IMR-90 (cell line): ENCODE data around the gene HSPA6. TPM values are rescaled to one million over a fixed set of nuclear protein-coding genes. Genes with fewer than 3 reads are reported as not detected.
A peak's percentile ranks its signal among the peaks of the same experiment; 100 is the strongest.
"Not testable (repeated sequence)": the region's sequence is repeated elsewhere in the genome, so short reads cannot be mapped to it uniquely, and the experiment has no call there.

Experiments used
- ATAC-seq: fragments of 200-7000 bp; cut with Tn5 transposase; 2 replicates; pipeline ENCODE4 v1.9.1; 2020; ENCODE audit warnings: low read depth, mild to moderate bottlenecking, moderate library complexity
- BruUV-seq: library from RNA; stranded (reverse); fragments of 400-500 nt; replicated peaks from 2 replicates; lab custom pipeline; 2021; lab: Mats Ljungman, UMichigan
- CTCF ChIA-PET: fragments of 300-600 bp; formaldehyde crosslinking; extraction: SDS; loops from one replicate; lab custom pipeline; 2021; ENCODE audit warnings: antibody characterized with exemption; lab: Yijun Ruan, JAX
- POLR2A ChIA-PET: fragments of 300-600 bp; sonication (Branson Sonifier 250); formaldehyde crosslinking; loops from one replicate; lab custom pipeline; 2022; ENCODE audit warnings: antibody characterized with exemption; ENCODE audit not compliant: unreplicated experiment; lab: Charles Lee
- DNase-seq: peaks from one replicate; pipeline ENCODE4 v3.0.0; 2013
- H2AFZ ChIP-seq: replicated peaks from 2 replicates; pipeline ENCODE3; 2013; ENCODE audit warnings: low read length, mild to moderate bottlenecking; ENCODE audit not compliant: poor library complexity
- H2AK5ac ChIP-seq: 2 replicates; pipeline ENCODE4 v1.6.1; 2013; ENCODE audit warnings: low read depth, low read length, inconsistent platforms
- H2AK9ac ChIP-seq: replicated peaks from 2 replicates; pipeline ENCODE3; 2013; ENCODE audit warnings: mild to moderate bottlenecking, low read depth, low read length, moderate library complexity; ENCODE audit not compliant: poor library complexity
- H2BK120ac ChIP-seq: 2 replicates; pipeline ENCODE4 v1.6.1; 2013; ENCODE audit warnings: low read depth, low read length, inconsistent platforms
- H2BK15ac ChIP-seq: 3 replicates; pipeline ENCODE4 v1.6.1; 2013; ENCODE audit warnings: low read depth, low read length, inconsistent platforms
- H2BK20ac ChIP-seq: 2 replicates; pipeline ENCODE4 v1.6.1; 2013; ENCODE audit warnings: low read depth, mild to moderate bottlenecking, inconsistent platforms, low read length, moderate library complexity
- H2BK5ac ChIP-seq: 2 replicates; pipeline ENCODE4 v1.6.1; 2013; ENCODE audit warnings: mild to moderate bottlenecking, low read depth, low read length, inconsistent platforms; ENCODE audit not compliant: poor library complexity, severe bottlenecking
- H3K14ac ChIP-seq: replicated peaks from 2 replicates; pipeline ENCODE4 v1.6.1; 2013; ENCODE audit warnings: low read depth, low read length, inconsistent platforms
- H3K18ac ChIP-seq: 2 replicates; pipeline ENCODE4 v1.6.1; 2013; ENCODE audit warnings: low read depth, low read length, control low read depth
- H3K23ac ChIP-seq: 2 replicates; pipeline ENCODE4 v1.6.1; 2013; ENCODE audit warnings: low read depth, low read length, inconsistent platforms
- H3K27ac ChIP-seq: 2 replicates; pipeline ENCODE4 v1.5.1; 2013; ENCODE audit warnings: mild to moderate bottlenecking, control low read depth, low read length; ENCODE audit not compliant: insufficient read depth
- H3K27me3 ChIP-seq: 2 replicates; pipeline ENCODE4 v1.6.1; 2013; ENCODE audit warnings: low read length; ENCODE audit not compliant: control insufficient read depth, insufficient read depth
- H3K36me3 ChIP-seq: 2 replicates; pipeline ENCODE4 v1.6.1; 2013; ENCODE audit warnings: low read length, mixed read lengths; ENCODE audit not compliant: control insufficient read depth, insufficient read depth
- H3K4ac ChIP-seq: 2 replicates; pipeline ENCODE4 v1.6.1; 2013; ENCODE audit warnings: low read depth, low read length, inconsistent platforms
- H3K4me1 ChIP-seq: 2 replicates; pipeline ENCODE4 v1.6.1; 2013; ENCODE audit warnings: low read length, mixed read lengths; ENCODE audit not compliant: control insufficient read depth, insufficient read depth
- H3K4me2 ChIP-seq: 2 replicates; pipeline ENCODE4 v1.6.1; 2013; ENCODE audit warnings: low read depth, mild to moderate bottlenecking, control low read depth, low read length, moderate library complexity
- H3K4me3 ChIP-seq: 2 replicates; pipeline ENCODE4 v1.5.1; 2013; ENCODE audit warnings: low read depth, mild to moderate bottlenecking, control low read depth, low read length, moderate library complexity; ENCODE audit not compliant: insufficient read depth
- H3K56ac ChIP-seq: 2 replicates; pipeline ENCODE4 v1.6.1; 2013; ENCODE audit warnings: low read length, inconsistent platforms; ENCODE audit not compliant: insufficient read depth; ENCODE audit errors: extremely low read depth
- H3K79me1 ChIP-seq, 2 experiments: 2 replicates each; pipeline ENCODE4 v1.6.1; 2013; ENCODE audit warnings: low read length in 2 of 2, inconsistent platforms in 1 of 2, low read depth in 1 of 2
- H3K9ac ChIP-seq: 2 replicates; pipeline ENCODE4 v1.6.1; 2013; ENCODE audit warnings: low read depth, low read length, control low read depth
- H3K9me1 ChIP-seq: 2 replicates; pipeline ENCODE4 v1.6.1; 2013; ENCODE audit warnings: low read length, inconsistent platforms; ENCODE audit not compliant: insufficient read depth
- H3K9me3 ChIP-seq: 2 replicates; pipeline ENCODE4 v1.6.1; 2013; ENCODE audit warnings: low read length; ENCODE audit not compliant: control insufficient read depth, insufficient read depth
- H4K20me1 ChIP-seq: 2 replicates; pipeline ENCODE4 v1.6.1; 2013; ENCODE audit warnings: low read length, inconsistent platforms; ENCODE audit not compliant: insufficient read depth
- H4K5ac ChIP-seq: 2 replicates; pipeline ENCODE4 v1.6.1; 2013; ENCODE audit warnings: mild to moderate bottlenecking, low read depth, low read length, control low read depth
- H4K8ac ChIP-seq, 2 experiments: 2 replicates each; pipeline ENCODE4 v1.6.1; 2013; ENCODE audit warnings: low read depth in 2 of 2, low read length in 2 of 2, control low read depth in 1 of 2, inconsistent platforms in 1 of 2
- H4K91ac ChIP-seq: 2 replicates; pipeline ENCODE4 v1.6.1; 2013; ENCODE audit warnings: low read depth, low read length, inconsistent platforms; ENCODE audit not compliant: insufficient read depth
- FOS ChIP-seq: fragments of 150-350 bp; IDR thresholded peaks from 2 replicates; pipeline ENCODE4 v1.6.1; 2016; ENCODE audit warnings: low read depth, low read length
- WGBS, 2 experiments: methylation state at CpG; one replicate each; pipeline versions ENCODE4 v1.1.5 to v1.1.7; 2013; ENCODE audit warnings: missing lambda C conversion rate in 2 of 2; ENCODE audit not compliant: insufficient read length in 1 of 2; ENCODE audit errors: extremely low coverage in 2 of 2; 5-methylcytosine and 5-hydroxymethylcytosine counted together
- dilution Hi-C: fragments of 300-500 bp; cut with HindIII; formaldehyde crosslinking; loops from one replicate; pipeline ENCODE4 v1.14.3; 2018; ENCODE audit warnings: low sequenced_read_pairs; ENCODE audit not compliant: unreplicated experiment
- in situ Hi-C: fragments of 300-500 bp; cut with MboI; formaldehyde crosslinking; loops from 3 replicates; pipeline ENCODE4 v1.14.3; 2019; ENCODE audit warnings: low sequenced_read_pairs, inconsistent platforms, mixed read lengths
- intact Hi-C: fragments of 100-400 bp; cut with micrococcal nuclease; formaldehyde crosslinking; loops from 2 replicates; pipeline ENCODE4 v1.10.0; 2022
- polyA plus RNA-seq, 3 experiments: library from polyadenylated mRNA; depleted of rRNA; stranded (reverse); fragments of >200 nt; gene quantifications; 2 replicates each; pipeline ENCODE4 v1.2.3, GENCODE V29; 2012; ENCODE audit warnings: low replicate concordance in 1 of 3
- total RNA-seq: library from RNA; depleted of rRNA; stranded (reverse); fragments of >200 nt; gene quantifications from 2 replicates; pipeline ENCODE4 v1.2.3, GENCODE V29; 2012

HSPA6 gene
- total and polyA plus RNA-seq, 2 of the 4 experiments (the other 2 are of a cell fraction), result 0.54 to 0.67 TPM

DNA sequence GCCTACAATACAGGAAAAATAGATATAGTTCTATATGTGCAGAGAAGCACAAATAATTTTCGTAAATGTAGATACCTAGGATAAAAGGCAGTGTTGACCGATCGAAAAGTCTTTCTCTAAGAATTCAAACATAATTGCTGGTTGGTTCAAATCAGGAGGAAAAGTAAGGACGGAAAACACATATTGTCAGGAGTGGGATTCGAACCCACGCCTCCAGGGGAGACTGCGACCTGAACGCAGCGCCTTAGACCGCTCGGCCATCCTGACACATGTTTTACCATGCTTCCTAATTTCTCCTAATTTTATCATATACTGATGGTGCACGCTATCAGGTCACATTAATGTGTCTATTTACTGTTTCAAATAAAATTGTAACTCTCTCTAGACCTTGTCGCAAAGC, 5.8 kb downstream of the HSPA6 start:
- H3K18ac ChIP-seq, H3K4ac ChIP-seq, H3K27me3 ChIP-seq, dilution Hi-C loops, H4K8ac ChIP-seq, H4K20me1 ChIP-seq, H3K79me1 ChIP-seq, H2AK5ac ChIP-seq, CTCF ChIA-PET, H3K27ac ChIP-seq, H2BK120ac ChIP-seq, H3K36me3 ChIP-seq, H3K9ac ChIP-seq, H4K91ac ChIP-seq, intact Hi-C loops, BruUV-seq, H2AFZ ChIP-seq, H2AK9ac ChIP-seq, in situ Hi-C loops, H2BK15ac ChIP-seq, H3K9me3 ChIP-seq, H3K4me1 ChIP-seq, H2BK20ac ChIP-seq, H3K14ac ChIP-seq, H4K5ac ChIP-seq, H3K23ac ChIP-seq, H2BK5ac ChIP-seq, H3K9me1 ChIP-seq: not testable (repeated sequence)
- WGBS, 2 experiments, result 5% methylated on average over 4 of the region's 13 CpGs; no CpG with 5 or more reads in 1 of the 2 experiments
- H3K4me2 ChIP-seq, result peak overlapping the region; percentile 84
- TF ChIP-seq FOS, result peak; percentile 82
- ATAC-seq (peak; percentile 61), DNase-seq (peak; percentile 70)
- peak overlapping the region; percentile 69 for H3K4me3 ChIP-seq
- H3K56ac ChIP-seq, result 0 out of 2 replicates have a peak overlapping the region, but pooled peaks have one; percentile 28
- POLR2A ChIA-PET, result interaction anchor here (0.6 kb wide), 1 partner anchor 197 kb away, joined by 4 read pairs; no protein-coding TSS in a partner anchor
